Osteocyte (in vitro differentiated cells): ENCODE results near the gene ATAD3B. TPM values are rescaled to one million over a fixed set of nuclear protein-coding genes. Genes with fewer than 3 reads are reported as not detected.
"Not testable (repeated sequence)": the region's sequence is repeated elsewhere in the genome, so short reads cannot be mapped to it uniquely, and the experiment has no call there.

ENCODE experiments used
- DNase-seq: peaks from one replicate; pipeline ENCODE4 v3.0.0; 2021; ENCODE audit warnings: mixed read lengths; ENCODE audit not compliant: unreplicated experiment; ENCODE audit errors: extremely low spot score
- H3K27ac Mint-ChIP-seq: one replicate; pipeline ENCODE4 v1.8.0; 2021; ENCODE audit warnings: mild to moderate bottlenecking, mixed read lengths; ENCODE audit not compliant: unreplicated experiment
- H3K27me3 Mint-ChIP-seq: one replicate; pipeline ENCODE4 v1.8.0; 2021; ENCODE audit warnings: mixed read lengths; ENCODE audit not compliant: unreplicated experiment
- H3K36me3 Mint-ChIP-seq: one replicate; pipeline ENCODE4 v1.8.0; 2021; ENCODE audit warnings: mixed read lengths; ENCODE audit not compliant: unreplicated experiment
- H3K4me1 Mint-ChIP-seq: one replicate; pipeline ENCODE4 v1.8.0; 2021; ENCODE audit warnings: mixed read lengths; ENCODE audit not compliant: unreplicated experiment
- H3K4me3 Mint-ChIP-seq: one replicate; pipeline ENCODE4 v1.8.0; 2021; ENCODE audit warnings: mild to moderate bottlenecking, moderate library complexity, mixed read lengths; ENCODE audit not compliant: unreplicated experiment
- H3K9me3 Mint-ChIP-seq: one replicate; pipeline ENCODE4 v1.8.0; 2021; ENCODE audit warnings: mixed read lengths; ENCODE audit not compliant: unreplicated experiment
- CTCF ChIP-seq: fragments of 200-600 bp; sonication (generic); IDR thresholded peaks from 2 replicates; pipeline ENCODE4 v1.5.0; 2021; ENCODE audit warnings: antibody characterized with exemption, mild to moderate bottlenecking, moderate library complexity
- total RNA-seq: library from RNA; stranded (reverse); gene quantifications from 2 replicates; pipeline ENCODE4 v1.2.1, GENCODE V29; 2021

Gene ATAD3B
- total RNA-seq, 1 donor from 2014 or later, result 26.9 TPM

GRCh38 chr1:1440262-1441001 lies 31.1 kb upstream of the ATAD3B start:
- H3K27me3 Mint-ChIP-seq, result no peaks in the 10 kb centered on the region
- H3K36me3 Mint-ChIP-seq, result no peaks in the 10 kb centered on the region
- no peaks in the 10 kb centered on the region for H3K9me3 Mint-ChIP-seq
- no peak for DNase-seq
- no peak for TF ChIP-seq CTCF
- H3K27ac Mint-ChIP-seq, result no peak overlapping the region
- peaks cover 11% of the 10 kb centered on the region for H3K4me1 Mint-ChIP-seq
- H3K4me3 Mint-ChIP-seq, result no peak overlapping the region

GRCh38 chr1:1441002-1441888 lies 30.3 kb upstream of the ATAD3B start:
- no peak for DNase-seq
- H3K9me3 Mint-ChIP-seq, result no peaks in the 10 kb centered on the region

GRCh38 chr1:1442069-1442770 lies 29.3 kb upstream of the ATAD3B start:
- Mint-ChIP-seq H3K9me3 (no peaks in the 10 kb centered on the region), H3K27ac (no peak overlapping the region), H3K4me3 (no peak overlapping the region), H3K36me3 (no peaks in the 10 kb centered on the region), H3K27me3 (no peaks in the 10 kb centered on the region), H3K4me1 (peaks cover 7% of the 10 kb centered on the region)
- no peak for TF ChIP-seq CTCF
- no peak for DNase-seq

More at GRCh38 chr1:1441002-1441888, 30.3 kb upstream of the ATAD3B start:
- Mint-ChIP-seq H3K27me3 (no peaks in the 10 kb centered on the region), H3K27ac (no peak overlapping the region), H3K4me1 (peaks cover 9% of the 10 kb centered on the region), H3K4me3 (no peak overlapping the region), H3K36me3 (no peaks in the 10 kb centered on the region)
- TF ChIP-seq CTCF, result peak; percentile 70

GRCh38 chr1:1446631-1447030 lies 24.9 kb upstream of the ATAD3B start:
- not testable (repeated sequence) for H3K4me1 Mint-ChIP-seq, H3K27ac Mint-ChIP-seq, DNase-seq, H3K9me3 Mint-ChIP-seq, H3K36me3 Mint-ChIP-seq, H3K4me3 Mint-ChIP-seq, H3K27me3 Mint-ChIP-seq

- peaks cover 8% of the 10 kb centered on the region for H3K27me3 Mint-ChIP-seq
Measured at GRCh38 chr1:1449099-1449739, 22.3 kb upstream of the ATAD3B start, which contains the start of gene ATAD3C. Gene ATAD3C, plus strand, starts transcription at chr1:1449689. Its CDS starts 995 bp downstream, at chr1:1450684.

DNA sequence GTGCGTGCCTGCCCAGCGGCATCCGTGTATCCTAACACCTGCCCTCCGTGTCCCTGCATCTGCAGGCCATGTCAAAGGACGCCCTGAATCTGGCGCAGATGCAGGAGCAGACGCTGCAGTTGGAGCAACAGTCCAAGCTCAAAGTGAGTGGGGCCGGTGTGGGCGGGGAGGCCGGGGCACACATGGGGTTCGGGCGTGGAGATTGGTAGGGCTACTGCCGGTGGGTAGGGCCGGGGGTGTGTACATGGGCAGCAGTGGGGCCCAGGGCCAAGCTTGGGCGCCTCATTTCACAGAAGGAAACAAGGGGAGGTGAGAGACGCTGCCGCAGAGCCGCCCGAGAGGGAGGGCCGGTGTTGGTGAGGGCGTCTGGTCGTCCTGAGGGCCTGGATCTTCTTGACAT lies 20.9 kb upstream of the ATAD3B start:
- H3K4me3 Mint-ChIP-seq, H3K36me3 Mint-ChIP-seq, DNase-seq, H3K9me3 Mint-ChIP-seq, H3K4me1 Mint-ChIP-seq, H3K27me3 Mint-ChIP-seq, H3K27ac Mint-ChIP-seq: not testable (repeated sequence)

More at GRCh38 chr1:1449099-1449739, 22.3 kb upstream of the ATAD3B start, which contains the start of gene ATAD3C:
- Mint-ChIP-seq H3K4me1 (no peaks in the 10 kb centered on the region), H3K36me3 (no peaks in the 10 kb centered on the region), H3K9me3 (no peaks in the 10 kb centered on the region), H3K27ac (no peak within 1 kb of the TSS), H3K4me3 (no peak within 1 kb of the TSS)
- DNase-seq, result no peak
- TF ChIP-seq CTCF, result no peak
